SK-N-SH treated with all-trans-retinoic acid at 6 μM for 48 hours (cell line): Measurements from ENCODE around the gene IPPK.

ENCODE experiments used
- ATAC-seq: fragments of 200-7000 bp; cut with Tn5 transposase; 3 replicates; pipeline ENCODE4 v1.9.1; 2020; ENCODE audit warnings: mild to moderate bottlenecking, moderate library complexity
- ARNTL ChIP-seq: fragments of 450-650 bp; formaldehyde crosslinking; IDR thresholded peaks from 2 replicates; pipeline ENCODE4 v1.5.0; 2020; ENCODE audit warnings: low read depth, mild to moderate bottlenecking, moderate library complexity, borderline replicate concordance
- BACH2 ChIP-seq: fragments of 250-450 bp; sonication (Bioruptor Pico); IDR thresholded peaks from 2 replicates; pipeline ENCODE4 v1.9.0; 2021; ENCODE audit warnings: mild to moderate bottlenecking, borderline replicate concordance
- CREB5 ChIP-seq: fragments of 250-450 bp; sonication (Bioruptor Pico); IDR thresholded peaks from 2 replicates; pipeline ENCODE4 v1.5.1; 2020; ENCODE audit warnings: low read depth, mild to moderate bottlenecking, moderate library complexity
- CSDC2 ChIP-seq: fragments of 250-450 bp; sonication (Bioruptor Pico); IDR thresholded peaks from 2 replicates; pipeline ENCODE4 v1.5.0; 2020; ENCODE audit warnings: mild to moderate bottlenecking, moderate library complexity
- ESRRG ChIP-seq: fragments of 250-450 bp; sonication (Bioruptor Pico); IDR thresholded peaks from 2 replicates; pipeline ENCODE4 v1.6.1; 2021; ENCODE audit warnings: mild to moderate bottlenecking
- ISL1 ChIP-seq: fragments of 250-450 bp; sonication (Bioruptor Pico); IDR thresholded peaks from 2 replicates; pipeline ENCODE4 v2.1.2; 2022; ENCODE audit warnings: mild to moderate bottlenecking, moderate library complexity
- OSR1 ChIP-seq: fragments of 250-450 bp; sonication (Bioruptor Pico); IDR thresholded peaks from 2 replicates; pipeline ENCODE4 v1.8.0; 2022; ENCODE audit warnings: moderate library complexity, mild to moderate bottlenecking, inconsistent platforms
- PATZ1 ChIP-seq: fragments of 250-450 bp; sonication (Bioruptor Pico); IDR thresholded peaks from 2 replicates; pipeline ENCODE4 v1.8.0; 2020; ENCODE audit warnings: mild to moderate bottlenecking, moderate library complexity, borderline replicate concordance
- PPARA ChIP-seq: fragments of 250-450 bp; sonication (Bioruptor Pico); IDR thresholded peaks from 2 replicates; pipeline ENCODE4 v1.5.0; 2020; ENCODE audit warnings: mild to moderate bottlenecking, borderline replicate concordance
- RARB ChIP-seq: fragments of 250-450 bp; sonication (Bioruptor Pico); IDR thresholded peaks from 2 replicates; pipeline ENCODE4 v1.8.0; 2021; ENCODE audit warnings: mild to moderate bottlenecking, moderate library complexity
- TCF4 ChIP-seq: fragments of 250-450 bp; sonication (Bioruptor Pico); IDR thresholded peaks from 2 replicates; pipeline ENCODE4 v1.8.0; 2021; ENCODE audit warnings: mild to moderate bottlenecking, moderate library complexity, borderline replicate concordance
- TOX ChIP-seq: fragments of 250-450 bp; sonication (Bioruptor Pico); IDR thresholded peaks from 2 replicates; pipeline ENCODE4 v1.8.0; 2021; ENCODE audit warnings: mild to moderate bottlenecking, moderate library complexity, borderline replicate concordance
- TSHZ2 ChIP-seq: fragments of 250-450 bp; sonication (Bioruptor Pico); IDR thresholded peaks from 2 replicates; pipeline ENCODE4 v1.5.0; 2020; ENCODE audit warnings: mild to moderate bottlenecking, moderate library complexity
- ZFP3 ChIP-seq: fragments of 250-450 bp; sonication (Bioruptor Pico); IDR thresholded peaks from 2 replicates; pipeline ENCODE4 v1.5.0; 2020; ENCODE audit warnings: mild to moderate bottlenecking, moderate library complexity
- ZFP30 ChIP-seq: fragments of 450-650 bp; formaldehyde crosslinking; IDR thresholded peaks from 2 replicates; pipeline ENCODE4 v1.5.0; 2022; ENCODE audit warnings: mild to moderate bottlenecking, moderate library complexity
- ZNF70 ChIP-seq: fragments of 450-650 bp; formaldehyde crosslinking; IDR thresholded peaks from 2 replicates; pipeline ENCODE4 v1.5.0; 2020; ENCODE audit warnings: mild to moderate bottlenecking, moderate library complexity
- ZNF8 ChIP-seq: fragments of 450-650 bp; formaldehyde crosslinking; IDR thresholded peaks from 2 replicates; pipeline ENCODE4 v1.5.0; 2020; ENCODE audit warnings: mild to moderate bottlenecking, moderate library complexity

The IPPK gene

GRCh38 chr9:92709240-92709639 lies 39.3 kb upstream of the IPPK start (continued):
- no peak for TF ChIP-seq CREB5 (CRISPR knock-in tag)
- TF ChIP-seq ESRRG (CRISPR knock-in tag), result no peak

GRCh38 chr9:92707530-92707929 lies 37.6 kb upstream of the IPPK start:
- TF ChIP-seq TSHZ2, result no peak
- no peak for TF ChIP-seq ZFP30 (CRISPR knock-in tag)
- no peak for TF ChIP-seq OSR1 (CRISPR knock-in tag)
- TF ChIP-seq ARNTL, result no peak
- no peak for TF ChIP-seq CSDC2
- no peak for TF ChIP-seq ISL1 (CRISPR knock-in tag)
- TF ChIP-seq ZNF8, result no peak
- TF ChIP-seq PATZ1 (CRISPR knock-in tag), result no peak
- TF ChIP-seq ZNF70 (CRISPR knock-in tag), result no peak
- TF ChIP-seq, all 23 proteins: peak for 0
- ATAC-seq, result no peak

DNA sequence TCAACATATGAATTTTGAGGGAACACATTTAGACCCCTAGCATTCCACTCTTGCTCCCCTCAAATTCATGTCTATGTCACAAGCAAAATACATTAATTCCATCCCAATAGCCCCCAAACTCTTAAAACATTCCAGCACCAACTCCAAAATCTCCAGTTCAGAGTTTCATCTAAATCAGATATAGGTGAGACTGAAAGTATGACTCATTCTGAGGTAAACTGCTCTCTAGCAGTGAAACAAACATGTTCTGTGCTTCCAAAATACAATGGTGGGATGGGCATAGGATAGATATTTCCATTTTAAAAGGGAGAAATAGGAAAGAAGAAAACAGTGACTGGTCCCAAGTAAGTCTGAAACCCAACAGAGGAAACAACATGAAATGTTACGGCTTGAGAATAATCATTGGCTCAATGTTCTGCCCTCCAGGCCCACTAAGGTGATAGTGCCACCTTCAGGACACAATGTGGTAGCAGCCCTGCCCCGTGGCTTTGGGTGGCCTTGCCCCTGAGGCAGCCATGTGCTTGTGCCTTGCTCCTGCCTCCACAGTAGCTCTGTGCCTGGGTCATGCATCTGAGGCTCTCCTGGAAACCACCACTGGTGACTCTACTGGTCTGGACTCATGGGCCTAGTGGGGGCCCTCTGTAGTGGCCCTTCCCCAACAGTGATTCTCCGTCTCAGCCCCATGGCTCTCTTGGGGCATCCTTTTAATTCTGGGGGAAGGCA lies 36.4 kb upstream of the IPPK start:
- TF ChIP-seq ZFP3 (CRISPR knock-in tag) (no peak), BACH2 (CRISPR knock-in tag) (no peak), ZFP30 (CRISPR knock-in tag) (no peak), PPARA (CRISPR knock-in tag) (no peak), PATZ1 (CRISPR knock-in tag) (no peak), ISL1 (CRISPR knock-in tag) (no peak)
- ATAC-seq, result peak; percentile 83

DNA sequence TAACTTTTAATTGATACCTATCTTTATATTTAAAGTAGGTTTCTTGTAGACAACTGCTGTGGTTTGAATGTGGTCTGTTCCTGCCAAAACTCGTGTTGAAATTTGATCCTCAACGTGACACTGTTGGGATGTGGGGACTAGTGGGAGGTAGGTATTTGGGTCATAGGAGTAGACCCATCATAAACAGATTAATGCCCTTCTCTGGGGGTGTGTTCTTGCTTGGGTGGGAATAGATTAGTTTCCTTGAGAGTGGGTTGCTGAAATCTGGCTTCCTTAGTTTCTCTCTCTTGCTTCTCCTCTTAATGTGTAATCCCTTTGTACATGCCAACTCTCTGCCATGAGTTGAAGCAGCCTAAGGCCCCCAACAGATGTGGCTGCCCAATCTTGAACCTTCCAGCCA lies 34.6 kb upstream of the IPPK start:
- no peak for ATAC-seq
- TF ChIP-seq ARNTL (no peak), ZFP3 (CRISPR knock-in tag) (no peak), TSHZ2 (no peak), TOX (CRISPR knock-in tag) (no peak), RARB (no peak), ESRRG (CRISPR knock-in tag) (no peak), ISL1 (CRISPR knock-in tag) (no peak), TCF4 (no peak), PATZ1 (CRISPR knock-in tag) (no peak)
- TF ChIP-seq, all 23 proteins: peak for 0
